OCI-LY3 (cell line): ENCODE data around the gene PTPRC.

Source experiments
- H2AFZ ChIP-seq: fragments of 200-600, 300-600 bp; shearing (Covaris generic); 2 replicates; pipeline ENCODE4 v1.6.0; 2014; ENCODE audit warnings: antibody characterized with exemption, low read depth, low read length
- H3K27ac ChIP-seq: fragments of 200-600, 300-600 bp; sonication (generic); 2 replicates; pipeline ENCODE4 v1.5.1; 2014; ENCODE audit warnings: mild to moderate bottlenecking, low read length, moderate library complexity, mixed read lengths
- H3K27me3 ChIP-seq: fragments of 200-600, 300-600 bp; sonication (generic); 2 replicates; pipeline ENCODE4 v1.6.1; 2014; ENCODE audit warnings: low read depth, low read length, mixed read lengths
- H3K36me3 ChIP-seq: fragments of 200-600, 300-600 bp; sonication (generic); replicated peaks from 2 replicates; pipeline ENCODE3; 2014; ENCODE audit warnings: low read depth, low read length, mixed read lengths
- H3K4me1 ChIP-seq: fragments of 300-600, 200-600 bp; sonication (generic); 2 replicates; pipeline ENCODE4 v1.6.1; 2014; ENCODE audit warnings: low read length, mixed read lengths
- H3K4me2 ChIP-seq: fragments of 200-600, 300-600 bp; sonication (generic); 2 replicates; pipeline ENCODE4 v1.6.1; 2014; ENCODE audit warnings: low read length, mixed read lengths
- H3K4me3 ChIP-seq: fragments of 300-600, 200-600 bp; sonication (generic); 2 replicates; pipeline ENCODE4 v1.5.1; 2014; ENCODE audit warnings: antibody characterized with exemption, mild to moderate bottlenecking, low read length, moderate library complexity
- H3K79me2 ChIP-seq: fragments of 300-600, 200-600 bp; shearing (Covaris generic); 2 replicates; pipeline ENCODE4 v1.6.1; 2014; ENCODE audit warnings: mild to moderate bottlenecking, low read length, mixed read lengths
- H3K9ac ChIP-seq: fragments of 300-600, 200-600 bp; shearing (Covaris generic); 2 replicates; pipeline ENCODE4 v1.6.0; 2014; ENCODE audit warnings: mild to moderate bottlenecking, low read length, moderate library complexity
- H3K9me3 ChIP-seq: fragments of 200-600, 300-600 bp; shearing (Covaris generic); 2 replicates; pipeline ENCODE4 v1.6.1; 2014; ENCODE audit warnings: low read length, mixed read lengths; ENCODE audit not compliant: insufficient read depth
- H4K20me1 ChIP-seq: fragments of 200-600, 300-600 bp; sonication (generic); 2 replicates; pipeline ENCODE4 v1.6.1; 2016; ENCODE audit warnings: low read length, mixed read lengths; ENCODE audit not compliant: insufficient read depth
- CTCF ChIP-seq: fragments of 200-600, 300-600 bp; sonication (generic); IDR thresholded peaks from 2 replicates; pipeline ENCODE4 v1.5.1; 2014; ENCODE audit warnings: antibody characterized with exemption, low read length, low read depth
- EZH2phosphoT487 ChIP-seq: fragments of 200-600 bp; shearing (Covaris generic); IDR thresholded peaks from 2 replicates; pipeline ENCODE4 v1.6.1; 2018; ENCODE audit warnings: antibody characterized with exemption, mixed run types, low read depth

PTPRC gene

GRCh38 chr1:198638894-198639635 lies at the start of gene PTPRC:
Gene PTPRC, plus strand, starts transcription at chr1:198639040. Its CDS starts 229 bp downstream, at chr1:198639269.
- H3K27ac ChIP-seq = peak within 1 kb of the TSS; percentile 88
- peaks cover 51% of the 10 kb centered on the region for H3K4me1 ChIP-seq
- peak within 1 kb of the TSS; percentile 71 for H3K4me3 ChIP-seq
- peaks cover 16% of the 10 kb centered on the region for H3K36me3 ChIP-seq
- H2AFZ ChIP-seq = peak within 1 kb of the TSS; percentile 49
- H3K9ac ChIP-seq = peak within 1 kb of the TSS; percentile 87
- TF ChIP-seq CTCF (no peak), EZH2phosphoT487 (no peak)
- no peaks in the 10 kb centered on the region for H3K9me3 ChIP-seq
- H3K79me2 ChIP-seq = peaks cover 51% of the 10 kb centered on the region
- no peaks in the 10 kb centered on the region for H3K27me3 ChIP-seq
- peak within 1 kb of the TSS; percentile 80 for H3K4me2 ChIP-seq
- peaks cover 17% of the 10 kb centered on the region; the same call in 1 of the 2 replicates for H4K20me1 ChIP-seq

- Histone ChIP-seq H3K4me2 (no peak overlapping the region), H3K79me2 (no peaks in the 10 kb centered on the region), H4K20me1 (no peaks in the 10 kb centered on the region), H3K4me3 (no peak overlapping the region), H3K4me1 (no peaks in the 10 kb centered on the region), H3K36me3 (peaks cover 27% of the 10 kb centered on the region), H3K27me3 (no peaks in the 10 kb centered on the region), H3K9ac (no peak overlapping the region), H3K9me3 (peaks cover 33% of the 10 kb centered on the region), H3K27ac (no peak overlapping the region), H2AFZ (no peak overlapping the region)
- TF ChIP-seq CTCF = no peak
Measured at GRCh38 chr1:198590454-198590853, 48.4 kb upstream of the PTPRC start.

GRCh38 chr1:198595765-198596164 lies 43.1 kb upstream of the PTPRC start:
- Histone ChIP-seq H3K4me1 (peaks cover 25% of the 10 kb centered on the region), H3K4me3 (no peak overlapping the region), H3K9ac (no peak overlapping the region)

More at GRCh38 chr1:198595765-198596164, 43.1 kb upstream of the PTPRC start:
- no peak overlapping the region for H3K27ac ChIP-seq
- no peaks in the 10 kb centered on the region for H3K79me2 ChIP-seq
- H3K4me2 ChIP-seq = no peak overlapping the region
- H3K36me3 ChIP-seq = peaks cover 18% of the 10 kb centered on the region
- no peaks in the 10 kb centered on the region for H4K20me1 ChIP-seq
- H3K9me3 ChIP-seq = peaks cover 13% of the 10 kb centered on the region
- no peaks in the 10 kb centered on the region for H3K27me3 ChIP-seq
- no peak for TF ChIP-seq CTCF
- TF ChIP-seq EZH2phosphoT487 = no peak
- no peak overlapping the region for H2AFZ ChIP-seq
